CD4-positive, alpha-beta T cell treated with Interleukin-6 for 4 hours (primary cell): ENCODE data around the gene ALDOC.
"Not testable (repeated sequence)": the region's sequence is repeated elsewhere in the genome, so short reads cannot be mapped to it uniquely, and the experiment has no call there.

Experiments
- DNase-seq: peaks from one replicate; pipeline ENCODE4 v3.0.0-alpha.2; 2020; ENCODE audit warnings: mixed read lengths

Gene ALDOC

GRCh38 chr17:28576758-28577465 is at the start of gene ALDOC:
ALDOC (minus strand) TSS chr17:28576895; CDS start chr17:28575532, 1,363 bp downstream.
- peak; percentile 100 for DNase-seq

- DNase-seq, result no peak
Measured at GRCh38 chr17:28624148-28624547, 47.5 kb upstream of the ALDOC start.

GRCh38 chr17:28623696-28624095 is 47.0 kb upstream of the ALDOC start:
- no peak for DNase-seq

GRCh38 chr17:28622186-28622585 is 45.5 kb upstream of the ALDOC start:
- DNase-seq, result no peak

GRCh38 chr17:28620010-28620409 is 43.3 kb upstream of the ALDOC start:
- DNase-seq, result no peak

GRCh38 chr17:28618464-28618863 is 41.8 kb upstream of the ALDOC start:
- no peak for DNase-seq

GRCh38 chr17:28616281-28616680 is 39.6 kb upstream of the ALDOC start:
- no peak for DNase-seq

GRCh38 chr17:28615260-28615940 is 38.7 kb upstream of the ALDOC start:
- DNase-seq, result no peak

- DNase-seq, result no peak
Measured at GRCh38 chr17:28613931-28614381, 37.3 kb upstream of the ALDOC start, which contains the start of gene RSKR. RSKR (minus strand) TSS chr17:28614185; CDS start chr17:28614161, 24 bp downstream.

GRCh38 chr17:28612936-28613872 is 36.5 kb upstream of the ALDOC start:
- DNase-seq, result peak; percentile 59

- DNase-seq, result no peak
Measured at GRCh38 chr17:28612531-28612930, 35.8 kb upstream of the ALDOC start.

GRCh38 chr17:28610376-28610775 is 33.7 kb upstream of the ALDOC start:
- no peak for DNase-seq

GRCh38 chr17:28604031-28604430 is 27.3 kb upstream of the ALDOC start:
- DNase-seq, result not testable (repeated sequence)

GRCh38 chr17:28599311-28600184 is 22.9 kb upstream of the ALDOC start:
- DNase-seq, result peak; percentile 71

GRCh38 chr17:28598799-28599310 is 22.2 kb upstream of the ALDOC start, which contains the start of gene SPAG5:
SPAG5 (minus strand) TSS chr17:28599025; CDS start chr17:28598946, 79 bp downstream.
- peak; percentile 95 for DNase-seq

- DNase-seq, result no peak
Measured at GRCh38 chr17:28598389-28598788, 21.7 kb upstream of the ALDOC start.

GRCh38 chr17:28597606-28598383 is 21.1 kb upstream of the ALDOC start:
- no peak for DNase-seq

- DNase-seq, result no peak
Measured at GRCh38 chr17:28592260-28592659, 15.6 kb upstream of the ALDOC start.

GRCh38 chr17:28585851-28586250 is 9.2 kb upstream of the ALDOC start:
- no peak for DNase-seq

- no peak for DNase-seq
Measured at GRCh38 chr17:28584434-28584833, 7.7 kb upstream of the ALDOC start.

- DNase-seq, result no peak
Measured at GRCh38 chr17:28582513-28582912, 5.8 kb upstream of the ALDOC start.
